CD14-positive monocyte (primary cell): ENCODE measurements around the gene PIK3C3. TPM values are rescaled to one million over a fixed set of nuclear protein-coding genes. Genes with fewer than 3 reads are reported as not detected.

Experiments
- DNase-seq, 3 donors: peaks; one replicate each; pipeline ENCODE4 v3.0.0-alpha.2; 2011 to 2022
- H2AFZ ChIP-seq: 2 replicates; pipeline ENCODE4 v1.6.0; 2012; ENCODE audit warnings: mild to moderate bottlenecking, low read depth, low read length, inconsistent platforms; ENCODE audit not compliant: insufficient read depth, poor library complexity, severe bottlenecking
- H3K27ac ChIP-seq, 2 donors: 1 replicate in 1 of 2; 2 replicates in 1 of 2; pipeline ENCODE4 v1.5.1; 2012 to 2013; ENCODE audit warnings: low read length in 2 of 2, control low read depth in 1 of 2, inconsistent platforms in 1 of 2, low read depth in 1 of 2, mild to moderate bottlenecking in 1 of 2
- H3K27me3 ChIP-seq, 2 donors: one replicate each; pipeline versions ENCODE4 v1.6.0 to v1.6.1; 2011 to 2013; ENCODE audit warnings: low read length in 2 of 2; ENCODE audit not compliant: control insufficient read depth in 2 of 2, insufficient read depth in 2 of 2
- H3K36me3 ChIP-seq, 2 donors: replicated peaks in 1 of 2; 1 replicate in 1 of 2; 2 replicates in 1 of 2; pipeline versions ENCODE4 v1.5.1 to v1.6.1; 2012 to 2013; ENCODE audit warnings: low read length in 2 of 2, control low read depth in 1 of 2, inconsistent platforms in 1 of 2, mild to moderate bottlenecking in 1 of 2; ENCODE audit not compliant: insufficient read depth in 2 of 2, control insufficient read depth in 1 of 2
- H3K4me1 ChIP-seq, 2 donors: 1 replicate in 1 of 2; 2 replicates in 1 of 2; pipeline versions ENCODE4 v1.5.1 to v1.6.1; 2012 to 2013; ENCODE audit warnings: low read length in 2 of 2, control low read depth in 1 of 2, inconsistent platforms in 1 of 2, mild to moderate bottlenecking in 1 of 2, moderate library complexity in 1 of 2; ENCODE audit not compliant: insufficient read depth in 2 of 2, control insufficient read depth in 1 of 2
- H3K4me2 ChIP-seq: replicated peaks from 2 replicates; pipeline ENCODE3; 2012; ENCODE audit warnings: low read length, moderate library complexity, mild to moderate bottlenecking; ENCODE audit not compliant: poor library complexity, severe bottlenecking; ENCODE audit errors: extremely low read depth
- H3K4me3 ChIP-seq, 3 experiments: fragments of 200-600 bp in 1 of 3; sonication (generic) in 1 of 3; replicated peaks in 1 of 3; 1 replicate in 2 of 3; 2 replicates in 1 of 3; pipeline ENCODE4 v1.5.1; 2011 to 2013; ENCODE audit warnings: low read length in 3 of 3, mild to moderate bottlenecking in 3 of 3, control low read depth in 2 of 3, low read depth in 2 of 3, inconsistent platforms in 1 of 3, moderate library complexity in 1 of 3
- H3K79me2 ChIP-seq: 2 replicates; pipeline ENCODE4 v1.6.0; 2012; ENCODE audit warnings: mild to moderate bottlenecking, control low read depth, inconsistent platforms, low read length, moderate library complexity; ENCODE audit not compliant: insufficient read depth
- H3K9ac ChIP-seq: 2 replicates; pipeline ENCODE4 v1.6.0; 2017; ENCODE audit warnings: low read length, mild to moderate bottlenecking; ENCODE audit not compliant: insufficient read depth, poor library complexity, severe bottlenecking
- H3K9me3 ChIP-seq, 2 donors: replicated peaks in 1 of 2; 1 replicate in 1 of 2; 2 replicates in 1 of 2; pipeline versions ENCODE4 v1.5.1 to v1.6.1; 2012 to 2013; ENCODE audit warnings: low read length in 2 of 2, control low read depth in 1 of 2; ENCODE audit not compliant: control insufficient read depth in 1 of 2, insufficient read depth in 1 of 2
- H4K20me1 ChIP-seq: 2 replicates; pipeline ENCODE4 v1.6.0; 2012; ENCODE audit warnings: mild to moderate bottlenecking, low read length, control low read depth, moderate library complexity; ENCODE audit not compliant: insufficient read depth
- H3K27ac Mint-ChIP-seq, 7 donors: one replicate each; pipeline ENCODE4 v1.8.0; 2020; ENCODE audit warnings: mild to moderate bottlenecking in 7 of 7, mixed read lengths in 7 of 7, moderate library complexity in 6 of 7, inconsistent platforms in 2 of 7
- H3K27me3 Mint-ChIP-seq, 3 donors: one replicate each; pipeline ENCODE4 v1.8.0; 2021 to 2022; ENCODE audit warnings: low read depth in 3 of 3, mild to moderate bottlenecking in 3 of 3, mixed read lengths in 3 of 3, moderate library complexity in 3 of 3, inconsistent platforms in 1 of 3
- H3K36me3 Mint-ChIP-seq, 2 donors: one replicate each; pipeline ENCODE4 v1.8.0; 2020; ENCODE audit warnings: mixed read lengths in 2 of 2, inconsistent platforms in 1 of 2, mild to moderate bottlenecking in 1 of 2
- H3K4me1 Mint-ChIP-seq: one replicate; pipeline ENCODE4 v1.8.0; 2020; ENCODE audit warnings: mild to moderate bottlenecking, mixed read lengths
- H3K4me3 Mint-ChIP-seq, 2 donors: one replicate each; pipeline ENCODE4 v1.8.0; 2020; ENCODE audit warnings: mild to moderate bottlenecking in 2 of 2, mixed read lengths in 2 of 2, moderate library complexity in 1 of 2
- H3K9me3 Mint-ChIP-seq, 7 donors: one replicate each; pipeline ENCODE4 v1.8.0; 2020 to 2022; ENCODE audit warnings: mixed read lengths in 7 of 7, mild to moderate bottlenecking in 6 of 7, moderate library complexity in 6 of 7, inconsistent platforms in 2 of 7
- WGBS: methylation state at CpG from one replicate; pipeline ENCODE4 v1.1.5; 2013; ENCODE audit warnings: missing lambda C conversion rate; ENCODE audit not compliant: insufficient coverage; 5-methylcytosine and 5-hydroxymethylcytosine counted together
- intact Hi-C, 2 donors: fragments of 100-400 bp; cut with micrococcal nuclease; formaldehyde crosslinking; loops; one replicate each; pipeline versions ENCODE4 v1.15.0 to v1.15.1; 2023
- polyA plus RNA-seq, 3 donors: library from polyadenylated mRNA; depleted of rRNA in 1 of 3; unstranded in 2 of 3; stranded (reverse) in 1 of 3; fragments of 300-500 nt in 2 of 3; fragments of >200 nt in 1 of 3; fragmentation: Illumina TruSeq in 2 of 3; gene quantifications; 1 replicate in 2 of 3; 2 replicates in 1 of 3; pipeline ENCODE4 v1.2.3, GENCODE V29; 2012 to 2021
- TF ChIP-seq, protein P1 (sequence below): fragments of 200-600 bp; IDR thresholded peaks from one replicate; pipeline ENCODE4 v1.8.0; 2022; ENCODE audit warnings: antibody characterized with exemption, mild to moderate bottlenecking

PIK3C3 gene
- polyA plus RNA-seq, 3 donors = 16.5 to 29.1 (median 25.9) TPM

DNA sequence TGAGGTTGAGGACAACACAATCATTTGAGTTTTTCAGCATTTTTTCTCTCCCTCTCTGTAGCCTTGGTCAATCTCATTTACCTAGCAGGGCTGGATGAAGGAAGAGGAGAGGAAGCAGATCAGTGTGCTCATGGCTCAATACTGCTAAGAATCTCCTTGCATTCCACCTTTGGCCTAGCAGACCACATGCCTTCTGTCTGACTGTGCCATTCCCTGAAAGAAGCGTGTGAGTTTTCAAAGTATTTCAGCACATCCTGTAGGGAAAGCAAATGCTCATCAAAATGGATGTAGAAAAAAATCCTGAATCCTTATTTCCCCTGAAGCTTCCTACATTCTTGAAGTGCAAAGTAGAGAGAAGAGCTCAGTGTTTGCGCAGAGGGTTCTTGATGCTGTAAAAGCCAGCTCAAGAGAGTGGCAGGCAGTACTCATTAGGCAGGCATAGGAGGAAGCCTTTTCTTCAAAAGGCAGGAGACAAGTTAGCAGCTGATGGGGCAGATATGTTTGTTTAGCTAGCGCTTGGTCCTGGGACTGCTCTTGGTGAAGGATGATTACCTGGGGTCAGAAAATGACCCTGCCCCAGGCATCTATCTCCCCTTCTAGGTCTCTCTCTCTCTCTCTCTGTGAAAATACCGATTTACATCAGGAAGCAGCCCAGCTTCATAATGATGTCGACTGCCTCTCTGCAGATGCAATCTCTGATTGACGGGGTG lies 14.4 kb upstream of the PIK3C3 start:
- Mint-ChIP-seq H3K4me3 (no peak overlapping the region), H3K9me3 (peaks cover 0 to 2% (median 0%) of the 10 kb centered on the region in 7 donors), H3K4me1 (peaks cover 24% of the 10 kb centered on the region), H3K27me3 (peaks cover 2 to 5% (median 4%) of the 10 kb centered on the region in 3 donors), H3K36me3 (no peaks in the 10 kb centered on the region), H3K27ac (no peak overlapping the region)
- H3K4me3 ChIP-seq = no peak overlapping the region
- TF ChIP-seq, protein P1, sequence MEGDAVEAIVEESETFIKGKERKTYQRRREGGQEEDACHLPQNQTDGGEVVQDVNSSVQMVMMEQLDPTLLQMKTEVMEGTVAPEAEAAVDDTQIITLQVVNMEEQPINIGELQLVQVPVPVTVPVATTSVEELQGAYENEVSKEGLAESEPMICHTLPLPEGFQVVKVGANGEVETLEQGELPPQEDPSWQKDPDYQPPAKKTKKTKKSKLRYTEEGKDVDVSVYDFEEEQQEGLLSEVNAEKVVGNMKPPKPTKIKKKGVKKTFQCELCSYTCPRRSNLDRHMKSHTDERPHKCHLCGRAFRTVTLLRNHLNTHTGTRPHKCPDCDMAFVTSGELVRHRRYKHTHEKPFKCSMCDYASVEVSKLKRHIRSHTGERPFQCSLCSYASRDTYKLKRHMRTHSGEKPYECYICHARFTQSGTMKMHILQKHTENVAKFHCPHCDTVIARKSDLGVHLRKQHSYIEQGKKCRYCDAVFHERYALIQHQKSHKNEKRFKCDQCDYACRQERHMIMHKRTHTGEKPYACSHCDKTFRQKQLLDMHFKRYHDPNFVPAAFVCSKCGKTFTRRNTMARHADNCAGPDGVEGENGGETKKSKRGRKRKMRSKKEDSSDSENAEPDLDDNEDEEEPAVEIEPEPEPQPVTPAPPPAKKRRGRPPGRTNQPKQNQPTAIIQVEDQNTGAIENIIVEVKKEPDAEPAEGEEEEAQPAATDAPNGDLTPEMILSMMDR = no peak
- H3K4me2 ChIP-seq = no peak overlapping the region
- no peaks in the 10 kb centered on the region for H4K20me1 ChIP-seq
- WGBS = 100% methylated on average over 2 of the region's 6 CpGs
- H3K9ac ChIP-seq = no peak overlapping the region
- H2AFZ ChIP-seq = no peak overlapping the region
- DNase-seq = no peak
- H3K9me3 ChIP-seq = no peaks in the 10 kb centered on the region
- no peaks in the 10 kb centered on the region for H3K79me2 ChIP-seq
- peaks cover 10 to 15% of the 10 kb centered on the region in 2 donors for H3K4me1 ChIP-seq
- H3K27me3 ChIP-seq = no peaks in the 10 kb centered on the region
- no peak overlapping the region for H3K27ac ChIP-seq
- H3K36me3 ChIP-seq = no peaks in the 10 kb centered on the region
- intact Hi-C loops = no loop called here

GRCh38 chr18:41942254-41942653 lies 12.8 kb upstream of the PIK3C3 start:
- Histone ChIP-seq H3K79me2 (no peaks in the 10 kb centered on the region), H3K36me3 (no peaks in the 10 kb centered on the region), H2AFZ (no peak overlapping the region), H3K4me1 (peaks cover 2 to 6% of the 10 kb centered on the region in 2 donors), H3K9ac (no peak overlapping the region), H3K27me3 (no peaks in the 10 kb centered on the region), H3K4me3 (no peak overlapping the region), H4K20me1 (no peaks in the 10 kb centered on the region), H3K4me2 (no peak overlapping the region), H3K9me3 (no peaks in the 10 kb centered on the region), H3K27ac (no peak overlapping the region)
- Mint-ChIP-seq H3K36me3 (no peaks in the 10 kb centered on the region), H3K27ac (no peak overlapping the region), H3K4me3 (no peak overlapping the region), H3K4me1 (peaks cover 12% of the 10 kb centered on the region), H3K27me3 (peaks cover 2 to 5% (median 3%) of the 10 kb centered on the region in 3 donors), H3K9me3 (no peaks in the 10 kb centered on the region)
- TF ChIP-seq, protein P1 = no peak
- no peak for DNase-seq
- WGBS = 75% methylated on average over 2 of the region's 2 CpGs
- intact Hi-C loops = no loop called here
